IPS-18c (cell line): ENCODE results near the gene ZKSCAN5.

ENCODE experiments used
- H3K4me3 ChIP-seq: 2 replicates; pipeline ENCODE4 v1.7.0; 2013; ENCODE audit warnings: low read depth, mild to moderate bottlenecking, low read length, moderate library complexity; ENCODE audit not compliant: insufficient read depth
- H3K9me3 ChIP-seq: one replicate; pipeline ENCODE4 v1.6.1; 2013; ENCODE audit warnings: mild to moderate bottlenecking, low read length, moderate library complexity; ENCODE audit not compliant: control insufficient read depth, insufficient read depth

ZKSCAN5 gene

DNA sequence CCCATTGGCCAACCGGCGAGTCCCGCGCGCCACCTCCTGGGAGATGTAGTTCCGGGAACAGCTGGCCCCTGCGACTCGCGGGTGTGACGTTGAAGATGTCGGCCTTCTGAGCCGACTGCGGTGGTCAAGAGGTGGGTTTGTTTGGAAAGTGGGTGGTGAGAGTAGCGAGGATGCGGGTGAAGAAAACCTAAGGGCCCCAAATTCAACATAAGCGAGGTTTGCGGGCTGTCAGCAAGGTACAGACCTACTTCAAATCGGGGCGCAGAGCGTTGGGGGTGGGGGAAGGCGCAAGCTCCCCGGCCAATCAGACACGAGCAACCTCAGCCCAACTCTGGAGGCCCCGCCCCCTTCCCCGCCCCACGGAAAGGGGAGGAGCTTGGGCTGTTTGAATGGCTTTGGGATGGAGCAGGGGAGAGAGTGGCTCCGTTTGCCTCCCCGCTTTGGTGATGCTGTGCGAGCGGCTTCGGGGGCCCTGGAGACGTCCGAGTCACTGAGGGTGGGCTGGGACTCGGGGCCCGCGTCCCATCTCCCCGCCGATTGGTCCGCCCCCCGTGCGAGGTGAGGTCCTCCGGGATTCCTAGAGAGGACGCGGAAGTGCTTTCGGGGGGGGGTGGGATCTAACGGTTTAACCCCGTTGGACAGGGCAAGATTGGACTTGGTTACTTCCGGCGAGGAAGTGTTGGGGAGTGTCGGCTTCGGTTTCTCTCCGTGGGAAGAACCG, at the start of gene ZKSCAN5:
ZKSCAN5 (plus strand) TSS at position 60 of the 721 bp plus-strand sequence. CDS start 1,383 bp downstream, outside the sequence.
- H3K9me3 ChIP-seq = no peaks in the 10 kb centered on the region
- peak within 1 kb of the TSS; percentile 73 for H3K4me3 ChIP-seq

- Histone ChIP-seq H3K4me3 (no peak overlapping the region), H3K9me3 (no peaks in the 10 kb centered on the region)
These were observed 48.6 kb upstream of the ZKSCAN5 start for GRCh38 chr7:99455874-99456273.

GRCh38 chr7:99456288-99456687, 48.2 kb upstream of the ZKSCAN5 start:
- Histone ChIP-seq H3K9me3 (no peaks in the 10 kb centered on the region), H3K4me3 (no peak overlapping the region)

GRCh38 chr7:99457050-99457649, 47.3 kb upstream of the ZKSCAN5 start:
- no peaks in the 10 kb centered on the region for H3K9me3 ChIP-seq
- no peak overlapping the region for H3K4me3 ChIP-seq

GRCh38 chr7:99457650-99458493, 46.6 kb upstream of the ZKSCAN5 start:
- Histone ChIP-seq H3K9me3 (no peaks in the 10 kb centered on the region), H3K4me3 (no peak overlapping the region)

GRCh38 chr7:99459087-99459486, 45.4 kb upstream of the ZKSCAN5 start:
- Histone ChIP-seq H3K4me3 (no peak overlapping the region), H3K9me3 (no peaks in the 10 kb centered on the region)

DNA sequence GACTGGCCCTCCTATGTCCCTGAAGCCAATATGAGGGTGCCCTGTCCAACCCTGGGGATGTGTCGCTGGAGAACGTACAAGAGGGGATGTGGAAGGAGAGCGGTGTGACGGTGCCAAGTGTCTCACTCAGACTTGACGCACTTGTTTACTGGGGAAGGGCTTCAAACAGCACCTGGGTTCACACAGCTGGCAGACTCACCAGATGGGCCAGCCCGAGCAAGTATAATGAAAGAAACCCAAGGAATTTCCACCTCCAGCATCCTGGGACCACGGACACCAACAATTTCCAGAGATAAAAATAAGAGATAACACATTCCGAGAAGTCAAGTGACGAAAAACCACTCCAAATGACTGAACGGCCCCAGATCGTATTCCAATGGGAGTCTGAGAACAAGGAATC, 43.8 kb upstream of the ZKSCAN5 start:
- no peak overlapping the region for H3K4me3 ChIP-seq
- no peaks in the 10 kb centered on the region for H3K9me3 ChIP-seq

DNA sequence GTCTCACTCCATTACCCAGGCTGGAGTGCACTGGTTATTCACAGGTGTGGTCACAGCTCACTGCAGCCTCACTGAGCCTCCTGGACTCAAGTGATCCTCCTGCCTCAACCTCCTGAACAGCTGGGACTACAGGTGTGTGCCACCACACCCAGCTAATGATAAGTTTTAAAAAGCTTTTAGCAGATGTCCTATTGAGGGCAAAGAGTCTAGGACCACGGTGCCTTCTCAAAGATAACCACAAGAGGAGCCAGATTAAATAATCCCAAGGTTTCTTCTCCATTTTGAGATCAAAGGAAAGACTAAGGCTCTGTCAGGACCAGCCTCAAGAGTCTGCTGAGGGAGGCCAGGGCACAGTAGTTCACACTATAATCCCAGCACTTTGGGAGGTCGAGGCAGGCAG, 43.2 kb upstream of the ZKSCAN5 start:
- no peaks in the 10 kb centered on the region for H3K9me3 ChIP-seq
- no peak overlapping the region for H3K4me3 ChIP-seq

GRCh38 chr7:99465421-99465768, 39.1 kb upstream of the ZKSCAN5 start:
- peak overlapping the region; percentile 82 for H3K4me3 ChIP-seq
- H3K9me3 ChIP-seq = no peaks in the 10 kb centered on the region

DNA sequence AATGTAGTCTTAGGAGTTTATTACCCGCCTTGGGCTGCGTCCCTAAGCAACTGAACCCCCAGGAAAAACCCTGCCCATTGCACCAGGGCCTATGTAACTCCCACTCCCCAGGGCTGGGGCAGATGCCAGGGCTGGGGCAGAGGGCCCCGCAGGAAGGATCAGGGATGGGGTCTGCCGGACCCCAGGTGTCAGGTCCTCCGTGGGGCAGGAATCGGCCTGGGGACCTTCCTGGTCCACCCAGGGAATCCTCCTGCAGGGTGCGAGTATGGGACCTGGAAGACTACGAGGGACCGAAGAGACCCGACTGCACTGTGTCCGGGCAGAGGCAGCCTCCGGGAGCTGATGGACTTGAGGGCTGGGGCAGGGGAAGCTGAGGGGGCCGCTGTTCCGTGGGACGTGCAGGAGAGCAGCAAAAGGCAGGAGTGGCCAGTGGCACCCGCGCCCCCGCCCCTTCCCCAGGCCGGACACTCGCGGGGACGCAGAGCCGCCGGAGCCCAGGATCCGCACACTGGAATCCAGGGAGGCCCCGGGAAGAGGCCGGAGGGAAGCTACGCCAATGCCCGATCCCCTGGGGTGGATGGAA, 36.0 kb upstream of the ZKSCAN5 start:
- H3K4me3 ChIP-seq = no peak overlapping the region
- H3K9me3 ChIP-seq = no peaks in the 10 kb centered on the region

DNA sequence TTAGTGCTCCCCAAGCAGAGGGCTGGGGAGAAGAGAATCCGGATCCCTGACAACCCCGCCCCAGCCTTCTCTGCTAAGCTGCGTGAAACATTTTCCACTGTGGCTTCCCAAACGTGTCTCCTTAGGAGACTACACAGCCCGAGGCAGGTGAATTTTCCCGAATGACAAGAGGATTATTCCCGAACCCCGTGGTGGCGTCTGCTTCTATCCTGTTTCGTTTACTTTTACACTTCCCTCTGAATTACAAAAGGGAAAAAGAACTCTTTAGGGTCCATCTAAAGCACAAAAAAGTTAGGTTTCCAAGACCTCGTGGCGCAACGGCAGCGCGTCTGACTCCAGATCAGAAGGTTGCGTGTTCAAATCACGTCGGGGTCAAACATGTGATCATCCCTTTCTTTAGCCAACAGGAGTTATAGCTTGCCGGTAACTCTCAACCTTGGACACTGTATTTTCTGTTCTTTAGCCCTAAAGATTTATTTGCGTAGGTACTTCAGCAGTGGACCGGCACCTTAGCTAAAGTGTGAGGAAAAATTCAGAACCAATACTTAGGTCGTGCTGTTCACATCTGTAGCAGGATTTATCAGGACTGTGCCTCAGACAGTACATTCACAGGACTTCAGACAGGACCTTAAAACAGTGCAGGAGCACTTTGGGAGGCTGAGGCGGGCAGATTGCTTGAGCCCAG, 34.9 kb upstream of the ZKSCAN5 start:
- no peaks in the 10 kb centered on the region for H3K9me3 ChIP-seq
- peak overlapping the region; percentile 24 for H3K4me3 ChIP-seq

- no peaks in the 10 kb centered on the region for H3K9me3 ChIP-seq
- peak within 1 kb of the TSS; percentile 100 for H3K4me3 ChIP-seq
These were observed 31.7 kb upstream of the ZKSCAN5 start, which contains the start of gene ZNF789 for GRCh38 chr7:99472561-99473314. ZNF789 (plus strand) TSS chr7:99472890; CDS start chr7:99476457, 3,567 bp downstream.

GRCh38 chr7:99473315-99473596, 31.2 kb upstream of the ZKSCAN5 start:
- Histone ChIP-seq H3K4me3 (peak overlapping the region; percentile 100), H3K9me3 (no peaks in the 10 kb centered on the region)

GRCh38 chr7:99476107-99476506, 28.4 kb upstream of the ZKSCAN5 start:
- H3K4me3 ChIP-seq = no peak overlapping the region
- no peaks in the 10 kb centered on the region for H3K9me3 ChIP-seq

GRCh38 chr7:99478464-99479440, 25.7 kb upstream of the ZKSCAN5 start:
- H3K9me3 ChIP-seq = no peaks in the 10 kb centered on the region

DNA sequence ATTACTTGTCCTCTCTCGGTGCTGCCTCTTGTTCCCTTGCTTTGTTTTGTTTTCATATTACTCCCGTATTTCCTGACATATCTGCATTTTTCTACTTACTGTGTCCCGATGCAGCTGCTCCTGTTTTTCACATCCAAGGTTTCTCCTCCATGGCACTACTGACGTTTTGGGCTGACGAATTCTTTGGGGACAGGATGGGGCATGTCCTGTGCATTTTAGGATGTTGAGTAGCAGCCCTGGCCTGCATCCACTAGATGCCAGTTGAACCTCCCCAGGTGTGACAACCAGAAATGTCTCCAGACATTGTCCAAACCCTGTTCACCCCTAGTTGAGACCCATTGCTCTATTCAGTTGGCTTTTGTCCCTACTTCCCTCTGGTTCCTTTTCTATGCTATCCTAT, 19.4 kb upstream of the ZKSCAN5 start:
- H3K4me3 ChIP-seq = no peak overlapping the region

More at GRCh38 chr7:99478464-99479440, 25.7 kb upstream of the ZKSCAN5 start:
- H3K4me3 ChIP-seq = no peak overlapping the region

More for the DNA sequence above, 19.4 kb upstream of the ZKSCAN5 start:
- H3K9me3 ChIP-seq = no peaks in the 10 kb centered on the region
